ENCODE results near the gene NANOS3. TPM values are rescaled to one million over a fixed set of nuclear protein-coding genes. Genes with fewer than 3 reads are reported as not detected.

The NANOS3 gene
- total and polyA plus RNA-seq, 10 of the 15 experiments (the other 5 are each of a cell fraction or from before 2014, with no cell fraction given), result 0.31 to 1.7 (median 0.81) TPM

GRCh38 chr19:13846557-13847406 is 30.2 kb upstream of the NANOS3 start (continued):
- TF ChIP-seq ZBTB11 (CRISPR knock-in tag; IDR thresholded peaks at IDR 0.05) (no peak), NBN (IDR thresholded peaks at IDR 0.05) (peak; percentile 92), IRF5 (IDR thresholded peaks at IDR 0.05; ENCODE audit: borderline replicate concordance) (no peak), CHD4 (IDR thresholded peaks at IDR 0.05) (no peak), NFYB (IDR thresholded peaks at IDR 0.05; ENCODE audit: insufficient read depth, low read depth, low read length) (peak; percentile 37; the same call in 1 of the 2 replicates), SIX5 (IDR thresholded peaks at IDR 0.05; ENCODE audit: low read depth, low read length, severe bottlenecking) (no peak), ZNF687 (IDR thresholded peaks at IDR 0.05) (peak; percentile 80), NFIC (IDR thresholded peaks at IDR 0.05; ENCODE audit: low read depth, low read length) (peak; percentile 58; the same call in 1 of the 2 replicates), NKRF (conservative IDR thresholded peaks at IDR 0.05) (no peak), BMI1 (IDR thresholded peaks at IDR 0.05; ENCODE audit: borderline replicate concordance) (peak; percentile 98), SRF (IDR thresholded peaks at IDR 0.05; ENCODE audit: low read depth in 2 of 2, low read length in 2 of 2) (no peak), ATF3 (IDR thresholded peaks at IDR 0.05; ENCODE audit: borderline replicate concordance, extremely low read depth, low read depth, low read length) (no peak), BHLHE40 (IDR thresholded peaks at IDR 0.05; ENCODE audit: borderline replicate concordance in 1 of 2, low read depth in 2 of 2, low read length in 1 of 2) (peak; percentile 88 to 96), DPF2 (IDR thresholded peaks at IDR 0.05) (peak; percentile 97), RB1 (IDR thresholded peaks at IDR 0.05; ENCODE audit: borderline replicate concordance) (peak; percentile 24; the same call in 1 of the 2 replicates), HDAC2 (IDR thresholded peaks at IDR 0.05) (no peak), MYC (IDR thresholded peaks at IDR 0.05; ENCODE audit: insufficient read depth, insufficient read length, insufficient replicate concordance, low read length, severe bottlenecking) (no peak)
